ENCODE data around the gene CHMP1A.

Gene CHMP1A

GRCh38 chr16:89595330-89596060 is 62.0 kb downstream of the CHMP1A start:
- H3K9me3 Mint-ChIP-seq, result no peaks in the 10 kb centered on the region
- no peak overlapping the region for H3K27ac Mint-ChIP-seq
- no peaks in the 10 kb centered on the region for H3K36me3 Mint-ChIP-seq
- H3K4me1 Mint-ChIP-seq, result peaks cover 8% of the 10 kb centered on the region
- H3K27me3 Mint-ChIP-seq, result no peaks in the 10 kb centered on the region
- H3K4me3 Mint-ChIP-seq, result no peak overlapping the region
